H9 (cell line): ENCODE results near the gene ABHD1. TPM values are rescaled to one million over a fixed set of nuclear protein-coding genes. Genes with fewer than 3 reads are reported as not detected.

Experiments
- DNase-seq: peaks from one replicate; pipeline ENCODE4 v3.0.0-alpha.2; 2017
- H2AFZ ChIP-seq: one replicate; pipeline ENCODE4 v1.6.1; 2013; ENCODE audit warnings: mild to moderate bottlenecking, low read length, control low read depth, moderate library complexity
- H2AK5ac ChIP-seq: 2 replicates; pipeline ENCODE4 v1.6.1; 2013; ENCODE audit warnings: low read length, control low read depth, mixed read lengths; ENCODE audit not compliant: insufficient read length
- H2BK120ac ChIP-seq: one replicate; pipeline ENCODE4 v1.6.1; 2013; ENCODE audit warnings: low read depth, mild to moderate bottlenecking, low read length, control low read depth, inconsistent platforms; ENCODE audit not compliant: poor library complexity, severe bottlenecking
- H2BK12ac ChIP-seq: 2 replicates; pipeline ENCODE4 v1.6.1; 2013; ENCODE audit warnings: low read length, control low read depth, mixed read lengths, low read depth; ENCODE audit not compliant: insufficient read length
- H2BK15ac ChIP-seq: 2 replicates; pipeline ENCODE4 v1.6.1; 2013; ENCODE audit warnings: low read depth, low read length, control low read depth
- H2BK20ac ChIP-seq: one replicate; pipeline ENCODE4 v1.6.1; 2013; ENCODE audit warnings: low read depth, mild to moderate bottlenecking, low read length, control low read depth, inconsistent platforms; ENCODE audit not compliant: poor library complexity, severe bottlenecking
- H2BK5ac ChIP-seq: 2 replicates; pipeline ENCODE4 v1.6.1; 2013; ENCODE audit warnings: low read length, control low read depth, mixed read lengths; ENCODE audit not compliant: insufficient read length
- H3K14ac ChIP-seq: 2 replicates; pipeline ENCODE4 v1.6.1; 2013; ENCODE audit warnings: low read length, control low read depth; ENCODE audit not compliant: insufficient read depth
- H3K18ac ChIP-seq: 2 replicates; pipeline ENCODE4 v1.6.1; 2013; ENCODE audit warnings: low read depth, mild to moderate bottlenecking, mixed read lengths, low read length, control low read depth; ENCODE audit not compliant: insufficient read length
- H3K23ac ChIP-seq: 2 replicates; pipeline ENCODE4 v1.6.1; 2013; ENCODE audit warnings: low read length, control low read depth, mixed read lengths, low read depth; ENCODE audit not compliant: insufficient read length
- H3K23me2 ChIP-seq: 2 replicates; pipeline ENCODE4 v1.6.1; 2013; ENCODE audit warnings: low read depth, mild to moderate bottlenecking, mixed read lengths, low read length, control low read depth; ENCODE audit not compliant: insufficient read length, poor library complexity, severe bottlenecking
- H3K27ac ChIP-seq: 2 replicates; pipeline ENCODE4 v1.5.1; 2013; ENCODE audit warnings: low read length, control low read depth, mixed read lengths, low read depth; ENCODE audit not compliant: insufficient read length
- H3K27me3 ChIP-seq: 2 replicates; pipeline ENCODE4 v1.6.1; 2013; ENCODE audit warnings: low read length, control low read depth, inconsistent platforms; ENCODE audit not compliant: insufficient read depth
- H3K4ac ChIP-seq: 2 replicates; pipeline ENCODE4 v1.6.1; 2013; ENCODE audit warnings: low read depth, mild to moderate bottlenecking, control low read depth, inconsistent platforms, low read length, moderate library complexity
- H3K4me1 ChIP-seq: 2 replicates; pipeline ENCODE4 v1.6.1; 2013; ENCODE audit warnings: low read length, control low read depth, inconsistent platforms; ENCODE audit not compliant: insufficient read depth
- H3K4me2 ChIP-seq: 2 replicates; pipeline ENCODE4 v1.6.1; 2013; ENCODE audit warnings: low read length, control low read depth, mixed read lengths; ENCODE audit not compliant: insufficient read length, insufficient read depth
- H3K56ac ChIP-seq: 2 replicates; pipeline ENCODE4 v1.6.1; 2013; ENCODE audit warnings: low read depth, mild to moderate bottlenecking, mixed read lengths, low read length, control low read depth; ENCODE audit not compliant: insufficient read length
- H3K79me1 ChIP-seq: 2 replicates; pipeline ENCODE4 v1.6.1; 2013; ENCODE audit warnings: low read depth, mild to moderate bottlenecking, moderate library complexity, low read length, control low read depth, inconsistent platforms; ENCODE audit not compliant: insufficient read depth, poor library complexity, severe bottlenecking
- H3K79me2 ChIP-seq: 2 replicates; pipeline ENCODE4 v1.6.1; 2013; ENCODE audit warnings: low read length, control low read depth, inconsistent platforms; ENCODE audit not compliant: insufficient read depth
- H3K9ac ChIP-seq: 2 replicates; pipeline ENCODE4 v1.6.1; 2013; ENCODE audit warnings: low read length, control low read depth, mixed read lengths; ENCODE audit not compliant: insufficient read length; ENCODE audit errors: extremely low read depth
- H3K9me3 ChIP-seq: one replicate; pipeline ENCODE4 v1.6.1; 2013; ENCODE audit warnings: low read depth, low read length, inconsistent platforms; ENCODE audit not compliant: control insufficient read depth
- H3T11ph ChIP-seq: one replicate; pipeline ENCODE4 v1.6.1; 2013; ENCODE audit warnings: mild to moderate bottlenecking, low read length, control low read depth, inconsistent platforms
- H4K20me1 ChIP-seq: one replicate; pipeline ENCODE4 v1.6.1; 2013; ENCODE audit not compliant: control insufficient read depth, insufficient read length, insufficient read depth
- H4K5ac ChIP-seq: 2 replicates; pipeline ENCODE4 v1.6.1; 2013; ENCODE audit warnings: low read depth, mild to moderate bottlenecking, mixed read lengths, low read length, control low read depth; ENCODE audit not compliant: insufficient read length
- H4K8ac ChIP-seq: replicated peaks from 2 replicates; pipeline ENCODE4 v1.6.1; 2013; ENCODE audit warnings: low read length, control low read depth, mixed read lengths, low read depth; ENCODE audit not compliant: insufficient read length
- H4K91ac ChIP-seq: 2 replicates; pipeline ENCODE4 v1.6.1; 2013; ENCODE audit warnings: low read depth, mild to moderate bottlenecking, moderate library complexity, mixed read lengths, low read length, control low read depth; ENCODE audit not compliant: insufficient read length
- H3K27ac Mint-ChIP-seq, 3 experiments: 2 replicates in 2 of 3; 3 replicates in 1 of 3; pipeline ENCODE4 v1.8.0; 2020 to 2021; ENCODE audit warnings: mixed read lengths in 3 of 3, mild to moderate bottlenecking in 1 of 3, moderate library complexity in 1 of 3
- H3K27me3 Mint-ChIP-seq: 2 replicates; pipeline ENCODE4 v1.8.0; 2021; ENCODE audit warnings: low read depth, mild to moderate bottlenecking, moderate library complexity, mixed read lengths
- H3K36me3 Mint-ChIP-seq, 3 experiments: 2 replicates in 2 of 3; 3 replicates in 1 of 3; pipeline ENCODE4 v1.8.0; 2020 to 2021; ENCODE audit warnings: low read depth in 3 of 3, mixed read lengths in 3 of 3; ENCODE audit not compliant: insufficient read depth in 1 of 3
- H3K4me1 Mint-ChIP-seq, 2 experiments: 2 replicates each; pipeline ENCODE4 v1.8.0; 2020; ENCODE audit warnings: mixed read lengths in 2 of 2
- H3K4me3 Mint-ChIP-seq, 2 experiments: 2 replicates in 1 of 2; 3 replicates in 1 of 2; pipeline ENCODE4 v1.8.0; 2020 to 2021; ENCODE audit warnings: mild to moderate bottlenecking in 2 of 2, mixed read lengths in 2 of 2, moderate library complexity in 1 of 2
- H3K9me3 Mint-ChIP-seq, 2 experiments: 2 replicates in 1 of 2; 3 replicates in 1 of 2; pipeline ENCODE4 v1.8.0; 2020; ENCODE audit warnings: mild to moderate bottlenecking in 2 of 2, mixed read lengths in 2 of 2, moderate library complexity in 1 of 2
- CTCF ChIP-seq: fragments of 200-600 bp; sonication (generic); conservative IDR thresholded peaks from 3 replicates; pipeline ENCODE4 v1.8.0; 2021; ENCODE audit warnings: antibody characterized with exemption, mild to moderate bottlenecking
- WGBS: extraction: QIAGEN DNeasy Blood & Tissue Kit; methylation state at CpG from one replicate; pipeline ENCODE4 v1.1.7; 2013; ENCODE audit warnings: missing lambda C conversion rate, low lambda C conversion rate, mixed read lengths; ENCODE audit not compliant: insufficient read length; ENCODE audit errors: extremely low coverage; 5-methylcytosine and 5-hydroxymethylcytosine counted together
- total RNA-seq: library from RNA; stranded (reverse); gene quantifications from 2 replicates; pipeline ENCODE4 v1.2.1, GENCODE V29; 2021

Gene ABHD1
- total RNA-seq, 1 experiment from 2014 or later, result 0.31 TPM

- H3K18ac ChIP-seq, result no peak overlapping the region
- no peaks in the 10 kb centered on the region for H3K27me3 ChIP-seq
- no peaks in the 10 kb centered on the region; a peak in 1 of 5 replicates for H3K9me3 Mint-ChIP-seq
- no peaks in the 10 kb centered on the region for H3K23me2 ChIP-seq
- H3K79me1 ChIP-seq, result no peaks in the 10 kb centered on the region
- H3K14ac ChIP-seq, result no peak overlapping the region
- H3K4me3 Mint-ChIP-seq, result no peak overlapping the region
- no peak overlapping the region for H3K56ac ChIP-seq
- no peak overlapping the region for H3K23ac ChIP-seq
- no peak overlapping the region for H3K4ac ChIP-seq
- no peak overlapping the region for H3T11ph ChIP-seq
- H3K79me2 ChIP-seq, result no peaks in the 10 kb centered on the region
- H3K27ac ChIP-seq, result no peak overlapping the region
- WGBS, result no CpG with 5 or more reads among the region's 6 CpGs
- no peak for DNase-seq
- H2BK120ac ChIP-seq, result no peak overlapping the region
- no peak for TF ChIP-seq CTCF
- H2BK5ac ChIP-seq, result no peak overlapping the region
- no peak overlapping the region for H2AK5ac ChIP-seq
- no peak overlapping the region for H2BK15ac ChIP-seq
- no peaks in the 10 kb centered on the region for H3K4me1 ChIP-seq
- peaks cover 6 to 8% of the 10 kb centered on the region in 2 experiments for H3K4me1 Mint-ChIP-seq
- H4K20me1 ChIP-seq, result peaks cover 3% of the 10 kb centered on the region
- H3K9me3 ChIP-seq, result no peaks in the 10 kb centered on the region
- peak overlapping the region in 1 of 3 experiments; percentile 83; a peak in 2 of 7 replicates for H3K27ac Mint-ChIP-seq
- no peak overlapping the region for H2AFZ ChIP-seq
- H3K4me2 ChIP-seq, result no peak overlapping the region
- H4K5ac ChIP-seq, result no peak overlapping the region
- no peaks in the 10 kb centered on the region; a peak in 1 of 7 replicates for H3K36me3 Mint-ChIP-seq
- H2BK12ac ChIP-seq, result no peak overlapping the region
- H4K8ac ChIP-seq, result no peak overlapping the region
- no peak overlapping the region for H4K91ac ChIP-seq
- no peak overlapping the region for H2BK20ac ChIP-seq
- no peaks in the 10 kb centered on the region; the same call in 1 of the 2 replicates for H3K27me3 Mint-ChIP-seq
- H3K9ac ChIP-seq, result no peak overlapping the region
Measured at GRCh38 chr2:27093430-27094352, 29.9 kb upstream of the ABHD1 start.
